ENCODE results near the gene NUDT17.

GRCh38 chr1:145874646-145875045 lies 29.2 kb downstream of the NUDT17 start:
- TF ChIP-seq EZH2 (IDR thresholded peaks at IDR 0.05; ENCODE audit: low read depth, unreplicated experiment) = no peak
- no peak for TF ChIP-seq CTCF (conservative IDR thresholded peaks at IDR 0.05; ENCODE audit: low read depth in 2 of 2)
- TF ChIP-seq POLR2AphosphoS5 (IDR thresholded peaks at IDR 0.05; ENCODE audit: low read depth) = no peak
- TF ChIP-seq EZH2phosphoT487 (IDR thresholded peaks at IDR 0.05; ENCODE audit: unreplicated experiment) = no peak
- TF ChIP-seq REST (IDR thresholded peaks at IDR 0.05; ENCODE audit: unreplicated experiment) = no peak
- no peak for TF ChIP-seq JUNB (IDR thresholded peaks at IDR 0.05; ENCODE audit: unreplicated experiment)
- TF ChIP-seq ETS1 (IDR thresholded peaks at IDR 0.05) = no peak
- no peak for TF ChIP-seq ZNF114 (CRISPR knock-in tag; IDR thresholded peaks at IDR 0.05)
- no peak for TF ChIP-seq NANOG (IDR thresholded peaks at IDR 0.05; ENCODE audit: borderline replicate concordance)
- no peak for TF ChIP-seq ZNF331 (CRISPR knock-in tag; IDR thresholded peaks at IDR 0.05; ENCODE audit: low read depth)
- no peak for TF ChIP-seq CREB1 (CRISPR knock-in tag; IDR thresholded peaks at IDR 0.05; ENCODE audit: low read depth)
- no peak for TF ChIP-seq STAT1 (IDR thresholded peaks at IDR 0.05; ENCODE audit: unreplicated experiment)
- TF ChIP-seq ZNF462 (CRISPR knock-in tag; IDR thresholded peaks at IDR 0.05) = no peak

Measured in GM23338 (cell line).